HEK293 (cell line): ENCODE results near the gene ROBO1.

Experiments used
- CTCF ChIA-PET: fragments of 350-600 bp; formaldehyde crosslinking; extraction: SDS; loops from one replicate; lab custom pipeline; 2021; ENCODE audit warnings: antibody characterized with exemption; lab: Yijun Ruan, JAX
- POLR2A ChIA-PET: fragments of 300-600 bp; formaldehyde crosslinking; extraction: SDS; loops from one replicate; lab custom pipeline; 2020; ENCODE audit warnings: antibody characterized with exemption, inconsistent platforms; lab: Yijun Ruan, JAX
- H3K27ac ChIP-seq: fragments of 200-500 bp; sonication (Bioruptor generic); 2 replicates; pipeline ENCODE4 v1.5.1; 2014; ENCODE audit warnings: low read depth, low read length, control low read depth, inconsistent platforms; ENCODE audit errors: extremely low read depth
- H3K36me3 ChIP-seq, 2 experiments: fragments of 200-500 bp in 1 of 2; sonication (Bioruptor generic) in 1 of 2; 1 replicate in 1 of 2; 2 replicates in 1 of 2; pipeline ENCODE4 v1.5.1; 2014 to 2017; ENCODE audit warnings: inconsistent platforms in 2 of 2, low read length in 2 of 2; ENCODE audit not compliant: control insufficient read depth in 2 of 2, insufficient read depth in 1 of 2
- H3K4me1 ChIP-seq: fragments of 200-500 bp; sonication (Bioruptor generic); 2 replicates; pipeline ENCODE4 v1.5.1; 2014; ENCODE audit warnings: mild to moderate bottlenecking, low read length, inconsistent platforms; ENCODE audit not compliant: control insufficient read depth, insufficient read depth
- H3K4me3 ChIP-seq: 2 replicates; pipeline ENCODE4 v1.5.1; 2011; ENCODE audit warnings: low read depth, mild to moderate bottlenecking, control low read depth, low read length, moderate library complexity
- H3K9me3 ChIP-seq: fragments of 200-500 bp; sonication (Bioruptor generic); 2 replicates; pipeline ENCODE4 v1.5.1; 2014; ENCODE audit warnings: low read depth, low read length, inconsistent platforms; ENCODE audit not compliant: control insufficient read depth, insufficient read depth
- BCL11B ChIP-seq: fragments of 450-650 bp; formaldehyde crosslinking; IDR thresholded peaks from 2 replicates; pipeline ENCODE4 v1.5.1; 2016; ENCODE audit warnings: low read depth, missing biosample characterization, missing genetic modification characterization
- EGR2 ChIP-seq: fragments of 450-650 bp; formaldehyde crosslinking; IDR thresholded peaks from 2 replicates; pipeline ENCODE4 v1.5.1; 2016; ENCODE audit warnings: low read depth, missing biosample characterization, missing genetic modification characterization
- GLI2 ChIP-seq: fragments of 450-650 bp; formaldehyde crosslinking; IDR thresholded peaks from 2 replicates; pipeline ENCODE4; 2017; ENCODE audit warnings: missing biosample characterization, missing genetic modification characterization, low read depth, borderline replicate concordance
- HOXA7 ChIP-seq: sonication (generic); formaldehyde crosslinking; IDR thresholded peaks from 2 replicates; pipeline ENCODE4 v1.8.1; 2022; ENCODE audit warnings: missing genetic modification reagents, borderline replicate concordance
- IKZF3 ChIP-seq: fragments of 450-650 bp; IDR thresholded peaks from 2 replicates; pipeline ENCODE4 v1.5.0; 2018; ENCODE audit warnings: missing biosample characterization, mild to moderate bottlenecking, missing genetic modification characterization, moderate library complexity
- OVOL3 ChIP-seq: fragments of 450-650 bp; formaldehyde crosslinking; IDR thresholded peaks from 2 replicates; pipeline ENCODE4 v1.5.1; 2016; ENCODE audit warnings: missing biosample characterization, missing genetic modification characterization
- PRDM6 ChIP-seq: fragments of 450-650 bp; formaldehyde crosslinking; IDR thresholded peaks from 2 replicates; pipeline ENCODE4 v1.5.1; 2017; ENCODE audit warnings: missing biosample characterization, missing genetic modification characterization
- REPIN1 ChIP-seq: fragments of 450-650 bp; formaldehyde crosslinking; IDR thresholded peaks from 2 replicates; pipeline ENCODE4 v1.5.1; 2017; ENCODE audit warnings: missing biosample characterization, missing genetic modification characterization, low read depth
- YY1 ChIP-seq: fragments of 450-650 bp; formaldehyde crosslinking; IDR thresholded peaks from 2 replicates; pipeline ENCODE4 v1.5.1; 2018; ENCODE audit warnings: missing biosample characterization, missing genetic modification characterization
- ZBTB6 ChIP-seq: fragments of 450-650 bp; formaldehyde crosslinking; IDR thresholded peaks from 2 replicates; pipeline ENCODE4 v1.5.1; 2017; ENCODE audit warnings: missing biosample characterization, missing genetic modification characterization
- ZFHX2 ChIP-seq: fragments of 450-650 bp; formaldehyde crosslinking; conservative IDR thresholded peaks from 2 replicates; pipeline ENCODE4 v1.5.1; 2016; ENCODE audit warnings: missing biosample characterization, missing genetic modification characterization
- ZFP3 ChIP-seq: fragments of 450-650 bp; formaldehyde crosslinking; IDR thresholded peaks from 2 replicates; pipeline ENCODE4 v1.5.1; 2016; ENCODE audit warnings: low read depth, missing biosample characterization, missing genetic modification characterization
- ZNF10 ChIP-seq: fragments of 450-650 bp; formaldehyde crosslinking; IDR thresholded peaks from 2 replicates; pipeline ENCODE4 v1.5.1; 2017; ENCODE audit warnings: missing biosample characterization, missing genetic modification characterization
- ZNF138 ChIP-seq: fragments of 450-650 bp; formaldehyde crosslinking; IDR thresholded peaks from 2 replicates; pipeline ENCODE4 v1.5.1; 2016; ENCODE audit warnings: missing biosample characterization, missing genetic modification characterization, borderline replicate concordance
- ZNF155 ChIP-seq: fragments of 450-650 bp; formaldehyde crosslinking; IDR thresholded peaks from 2 replicates; pipeline ENCODE4 v1.5.1; 2016; ENCODE audit warnings: missing biosample characterization, missing genetic modification characterization
- ZNF19 ChIP-seq: fragments of 450-650 bp; formaldehyde crosslinking; IDR thresholded peaks from 2 replicates; pipeline ENCODE4; 2016; ENCODE audit warnings: missing biosample characterization, missing genetic modification characterization, low read depth
- ZNF2 ChIP-seq: fragments of 450-650 bp; formaldehyde crosslinking; IDR thresholded peaks from 2 replicates; pipeline ENCODE4 v1.5.1; 2016; ENCODE audit warnings: missing biosample characterization, missing genetic modification characterization
- ZNF23 ChIP-seq: fragments of 450-650 bp; formaldehyde crosslinking; IDR thresholded peaks from 2 replicates; pipeline ENCODE4 v1.5.1; 2016; ENCODE audit warnings: missing biosample characterization, missing genetic modification characterization, borderline replicate concordance
- ZNF324 ChIP-seq: fragments of 450-650 bp; formaldehyde crosslinking; IDR thresholded peaks from 2 replicates; pipeline ENCODE4 v1.5.1; 2016; ENCODE audit warnings: missing biosample characterization, missing genetic modification characterization
- ZNF341 ChIP-seq: fragments of 450-650 bp; formaldehyde crosslinking; IDR thresholded peaks from 2 replicates; pipeline ENCODE4; 2016; ENCODE audit warnings: low read depth, missing biosample characterization, missing genetic modification characterization
- ZNF354C ChIP-seq: fragments of 450-650 bp; formaldehyde crosslinking; IDR thresholded peaks from 2 replicates; pipeline ENCODE4 v1.5.1; 2016; ENCODE audit warnings: missing biosample characterization, missing genetic modification characterization, low read depth, borderline replicate concordance
- ZNF398 ChIP-seq: fragments of 450-650 bp; formaldehyde crosslinking; IDR thresholded peaks from 2 replicates; pipeline ENCODE4 v1.5.1; 2017; ENCODE audit warnings: missing biosample characterization, missing genetic modification characterization
- ZNF561 ChIP-seq: fragments of 450-650 bp; IDR thresholded peaks from 2 replicates; pipeline ENCODE4 v1.5.1; 2018; ENCODE audit warnings: missing biosample characterization, missing genetic modification characterization, borderline replicate concordance
- ZNF596 ChIP-seq: fragments of 450-650 bp; IDR thresholded peaks from 2 replicates; pipeline ENCODE4 v1.5.0; 2018; ENCODE audit warnings: missing biosample characterization, mild to moderate bottlenecking, missing genetic modification characterization, moderate library complexity
- ZNF621 ChIP-seq: fragments of 450-650 bp; formaldehyde crosslinking; IDR thresholded peaks from 2 replicates; pipeline ENCODE4 v1.5.1; 2017; ENCODE audit warnings: missing biosample characterization, missing genetic modification characterization
- ZNF670 ChIP-seq: fragments of 450-650 bp; formaldehyde crosslinking; IDR thresholded peaks from 2 replicates; pipeline ENCODE4 v1.5.1; 2016; ENCODE audit warnings: missing biosample characterization, missing genetic modification characterization, low read depth
- ZNF776 ChIP-seq: fragments of 450-650 bp; formaldehyde crosslinking; IDR thresholded peaks from 2 replicates; pipeline ENCODE4 v1.5.0; 2017; ENCODE audit warnings: missing biosample characterization, missing genetic modification characterization, borderline replicate concordance

Gene ROBO1

GRCh38 chr3:79414806-79415205 lies 353.0 kb downstream of the ROBO1 start:
- CTCF ChIA-PET, result no interaction called here
- TF ChIP-seq ZNF398 (tag by site-specific recombination) (no peak), ZNF138 (tag by site-specific recombination) (no peak), HOXA7 (CRISPR knock-in tag) (no peak), ZNF776 (tag by site-specific recombination) (no peak), ZNF354C (tag by site-specific recombination) (no peak), PRDM6 (tag by site-specific recombination) (no peak), BCL11B (no peak), ZNF670 (no peak), ZNF2 (tag by site-specific recombination) (no peak), ZNF155 (no peak), ZNF621 (tag by site-specific recombination) (no peak), GLI2 (tag by site-specific recombination) (no peak), ZNF23 (tag by site-specific recombination) (no peak), OVOL3 (tag by site-specific recombination) (no peak), EGR2 (tag by site-specific recombination) (no peak), ZBTB6 (tag by site-specific recombination) (no peak), ZFHX2 (tag by site-specific recombination) (no peak)
- TF ChIP-seq, all 188 proteins: peak for 0
- POLR2A ChIA-PET, result no interaction called here
- Histone ChIP-seq H3K9me3 (no peaks in the 10 kb centered on the region), H3K27ac (no peak overlapping the region), H3K36me3 (no peaks in the 10 kb centered on the region), H3K4me3 (no peak overlapping the region), H3K4me1 (no peaks in the 10 kb centered on the region)

- POLR2A ChIA-PET, result no interaction called here
- CTCF ChIA-PET, result no interaction called here
- no peaks in the 10 kb centered on the region for H3K4me1 ChIP-seq
- no peak overlapping the region for H3K27ac ChIP-seq
- TF ChIP-seq ZNF10 (tag by site-specific recombination), result no peak
- no peak for TF ChIP-seq ZFP3 (tag by site-specific recombination)
- TF ChIP-seq ZBTB6 (tag by site-specific recombination), result no peak
- no peak for TF ChIP-seq ZNF324 (tag by site-specific recombination)
- TF ChIP-seq ZNF670, result no peak
- no peak for TF ChIP-seq ZNF561 (tag by site-specific recombination)
- TF ChIP-seq REPIN1 (tag by site-specific recombination), result no peak
- no peak for TF ChIP-seq ZNF596 (tag by site-specific recombination)
- no peak for TF ChIP-seq ZNF19 (tag by site-specific recombination)
- TF ChIP-seq ZNF341 (tag by site-specific recombination), result no peak
- no peak for TF ChIP-seq YY1 (tag by site-specific recombination)
- no peak for TF ChIP-seq IKZF3 (tag by site-specific recombination)
- H3K4me3 ChIP-seq, result no peak overlapping the region
- H3K9me3 ChIP-seq, result no peaks in the 10 kb centered on the region
- no peaks in the 10 kb centered on the region for H3K36me3 ChIP-seq
These were observed 353.8 kb downstream of the ROBO1 start for GRCh38 chr3:79414035-79414434.
